HG03066 (cell line): ENCODE data around the gene GAL3ST3.
"Not testable (repeated sequence)": the region's sequence is repeated elsewhere in the genome, so short reads cannot be mapped to it uniquely, and the experiment has no call there.

Experiments
- ATAC-seq: cut with Tn5 transposase; IDR thresholded peaks from one replicate; pipeline ENCODE4 v1.9.1; 2021; ENCODE audit warnings: low read depth; ENCODE audit not compliant: unreplicated experiment

GAL3ST3 gene

GRCh38 chr11:66045177-66045639, 3.8 kb downstream of the GAL3ST3 start:
- ATAC-seq: no peak

GRCh38 chr11:66044757-66045156, 4.2 kb downstream of the GAL3ST3 start:
- ATAC-seq: no peak

GRCh38 chr11:66042996-66043906, 5.7 kb downstream of the GAL3ST3 start:
- ATAC-seq: no peak

- ATAC-seq: no peak
These were observed 6.5 kb downstream of the GAL3ST3 start for GRCh38 chr11:66042227-66042995.

GRCh38 chr11:66039765-66040164, 9.2 kb downstream of the GAL3ST3 start:
- no peak for ATAC-seq

- no peak for ATAC-seq
These were observed 11.6 kb downstream of the GAL3ST3 start for GRCh38 chr11:66037327-66037726.

- no peak for ATAC-seq
These were observed 12.6 kb downstream of the GAL3ST3 start for GRCh38 chr11:66036334-66036710.

GRCh38 chr11:66035653-66036333, 13.2 kb downstream of the GAL3ST3 start:
- ATAC-seq: no peak

- ATAC-seq: no peak
These were observed 15.8 kb downstream of the GAL3ST3 start for GRCh38 chr11:66032957-66033735.

- no peak for ATAC-seq
These were observed 22.9 kb downstream of the GAL3ST3 start, which contains the start of gene CATSPER1 for GRCh38 chr11:66026017-66026529. CATSPER1 (minus strand) TSS chr11:66026479; CDS start chr11:66026379, 100 bp downstream.

- ATAC-seq: not testable (repeated sequence)
These were observed 25.8 kb downstream of the GAL3ST3 start for GRCh38 chr11:66023186-66023440.

GRCh38 chr11:66022401-66023185, 26.4 kb downstream of the GAL3ST3 start:
- ATAC-seq: no peak

GRCh38 chr11:66020618-66021357, 28.2 kb downstream of the GAL3ST3 start:
- no peak for ATAC-seq

GRCh38 chr11:66020212-66020611, 28.7 kb downstream of the GAL3ST3 start:
- ATAC-seq: no peak

GRCh38 chr11:66017321-66017720, 31.6 kb downstream of the GAL3ST3 start:
- no peak for ATAC-seq

- ATAC-seq: no peak
These were observed 32.2 kb downstream of the GAL3ST3 start for GRCh38 chr11:66016793-66017177.

GRCh38 chr11:66015936-66016792, 32.8 kb downstream of the GAL3ST3 start:
- ATAC-seq: no peak

GRCh38 chr11:66015454-66015881, 33.5 kb downstream of the GAL3ST3 start:
- no peak for ATAC-seq
